Activated T-helper 1 cell treated with anti-CD3 and anti-CD28 coated beads, Interleukin-12 subunit alpha, Interleukin-12 subunit beta, Interleukin-2, Interleukin-4 antibody, amounts not matched to agents 30 ng/mL and 10 ng/mL and 1 ng/mL, durations not matched to agents 14 hours and 24 hours and 36 hours (primary cell): ENCODE measurements around the gene TTC16. TPM values are rescaled to one million over a fixed set of nuclear protein-coding genes. Genes with fewer than 3 reads are reported as not detected.
A peak's percentile ranks its signal among the peaks of the same experiment; 100 is the strongest.

Experiments used
- DNase-seq: peaks from one replicate; pipeline ENCODE4 v3.0.0; 2021; ENCODE audit warnings: low spot score
- H3K27ac Mint-ChIP-seq: one replicate; pipeline ENCODE4 v1.8.0; 2021; ENCODE audit warnings: mild to moderate bottlenecking, mixed read lengths
- H3K27me3 Mint-ChIP-seq: one replicate; pipeline ENCODE4 v1.8.0; 2022; ENCODE audit warnings: mild to moderate bottlenecking, moderate library complexity, mixed read lengths; ENCODE audit not compliant: insufficient read depth
- H3K36me3 Mint-ChIP-seq: one replicate; pipeline ENCODE4 v1.8.0; 2021; ENCODE audit warnings: low read depth, mixed read lengths
- H3K4me1 Mint-ChIP-seq: one replicate; pipeline ENCODE4 v1.8.0; 2021; ENCODE audit warnings: low read depth, mixed read lengths
- H3K4me3 Mint-ChIP-seq: one replicate; pipeline ENCODE4 v1.8.0; 2021; ENCODE audit warnings: mild to moderate bottlenecking, moderate library complexity, mixed read lengths
- H3K9me3 Mint-ChIP-seq: one replicate; pipeline ENCODE4 v1.8.0; 2021; ENCODE audit warnings: mixed read lengths
- intact Hi-C: fragments of 100-400 bp; cut with micrococcal nuclease; formaldehyde crosslinking; loops from one replicate; pipeline ENCODE4 v1.15.1; 2024
- total RNA-seq: library from RNA; stranded (reverse); gene quantifications from 2 replicates; pipeline ENCODE4 v1.2.3, GENCODE V29; 2022

Gene TTC16
- total RNA-seq, 1 donor from 2014 or later, result not detected

DNA sequence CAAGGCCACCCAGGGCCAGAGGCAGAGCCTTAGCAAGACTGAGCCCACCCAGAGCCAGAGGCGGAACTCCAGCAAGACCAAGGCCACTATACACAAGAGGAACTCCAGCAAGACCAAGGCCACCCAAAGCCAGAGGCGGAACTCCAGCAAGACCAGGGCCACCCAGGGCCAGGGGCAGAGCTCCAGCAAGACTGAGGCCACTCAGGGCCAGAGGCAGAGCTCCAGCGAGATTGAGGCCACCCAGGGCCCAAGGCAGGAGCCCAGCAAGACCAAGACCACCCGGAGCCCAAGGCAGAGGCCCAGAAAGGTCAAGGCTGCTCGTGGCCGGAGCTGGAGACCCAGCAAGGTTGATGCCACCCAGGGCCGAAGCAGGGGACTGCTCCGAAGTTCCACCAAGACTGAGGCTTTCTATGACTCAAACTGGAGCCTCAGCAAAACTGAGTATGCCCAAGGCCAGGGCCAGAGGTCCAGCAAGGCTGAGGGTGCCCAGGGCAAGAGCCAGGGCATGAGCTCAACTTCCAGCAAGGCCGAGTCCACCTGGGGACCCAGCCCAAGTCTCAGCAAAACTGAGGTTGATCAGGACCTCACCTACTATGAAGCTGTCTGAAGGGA, 15.0 kb downstream of the TTC16 start:
- Mint-ChIP-seq H3K27ac (no peak overlapping the region), H3K4me1 (peaks cover 15% of the 10 kb centered on the region), H3K36me3 (no peaks in the 10 kb centered on the region), H3K4me3 (no peak overlapping the region), H3K9me3 (no peaks in the 10 kb centered on the region), H3K27me3 (no peaks in the 10 kb centered on the region)
- intact Hi-C loops, result loop anchor here (10.0 kb wide), 1 partner anchor 486 kb away; no protein-coding TSS in a partner anchor
- no peak for DNase-seq

DNA sequence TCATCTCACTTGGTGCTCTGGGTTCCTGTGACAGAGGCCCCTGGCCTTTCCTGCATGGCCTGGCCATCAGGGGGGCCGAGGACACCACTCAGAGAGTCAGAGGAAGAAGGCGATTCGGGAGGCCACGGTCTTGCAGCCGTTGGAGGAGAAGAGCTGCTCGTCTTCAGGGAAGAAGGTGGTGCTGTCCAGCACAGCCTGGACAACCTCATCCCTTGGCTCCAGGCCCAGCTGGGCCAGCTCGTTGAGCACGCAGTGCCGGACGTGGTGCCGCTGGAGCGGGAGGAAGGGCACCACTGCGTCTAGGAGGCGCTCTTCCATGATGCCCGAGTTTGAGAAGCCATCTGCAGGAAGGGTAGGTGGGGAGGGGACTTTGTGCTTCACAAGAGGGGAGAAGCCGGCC, 16.1 kb downstream of the TTC16 start:
- no peak overlapping the region for H3K27ac Mint-ChIP-seq
- no peaks in the 10 kb centered on the region for H3K36me3 Mint-ChIP-seq
- intact Hi-C loops, result loop anchor here (10.0 kb wide), 1 partner anchor 487 kb away; no protein-coding TSS in a partner anchor
- peaks cover 15% of the 10 kb centered on the region for H3K4me1 Mint-ChIP-seq
- no peaks in the 10 kb centered on the region for H3K9me3 Mint-ChIP-seq
- H3K27me3 Mint-ChIP-seq, result no peaks in the 10 kb centered on the region
- no peak for DNase-seq
- H3K4me3 Mint-ChIP-seq, result no peak overlapping the region

DNA sequence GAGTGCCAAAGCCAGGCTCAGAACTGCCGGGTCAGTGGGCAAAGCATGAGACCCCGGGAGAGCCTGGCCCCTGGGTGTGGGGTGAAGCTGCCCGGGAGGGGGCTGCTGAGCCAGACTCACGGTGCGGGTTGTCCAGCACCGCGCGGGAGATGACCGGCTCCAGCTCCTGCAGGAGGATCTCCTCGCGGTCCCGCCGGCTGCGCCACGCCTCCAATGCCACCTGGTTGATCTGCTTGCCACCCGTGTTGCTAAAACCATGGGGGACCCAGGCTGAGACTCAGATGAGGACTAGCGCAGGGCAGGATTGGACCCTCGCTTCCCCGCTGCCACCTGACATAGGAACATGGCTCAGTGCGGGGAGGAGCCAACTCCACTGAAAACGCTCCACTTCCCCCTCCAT, 16.6 kb downstream of the TTC16 start:
- no peaks in the 10 kb centered on the region for H3K9me3 Mint-ChIP-seq
- peaks cover 15% of the 10 kb centered on the region for H3K4me1 Mint-ChIP-seq
- H3K27me3 Mint-ChIP-seq, result no peaks in the 10 kb centered on the region
- peaks cover 3% of the 10 kb centered on the region for H3K36me3 Mint-ChIP-seq
- no peak for DNase-seq
- H3K4me3 Mint-ChIP-seq, result no peak overlapping the region
- intact Hi-C loops, result loop anchor here (10.0 kb wide), 1 partner anchor 488 kb away; no protein-coding TSS in a partner anchor
- no peak overlapping the region for H3K27ac Mint-ChIP-seq

DNA sequence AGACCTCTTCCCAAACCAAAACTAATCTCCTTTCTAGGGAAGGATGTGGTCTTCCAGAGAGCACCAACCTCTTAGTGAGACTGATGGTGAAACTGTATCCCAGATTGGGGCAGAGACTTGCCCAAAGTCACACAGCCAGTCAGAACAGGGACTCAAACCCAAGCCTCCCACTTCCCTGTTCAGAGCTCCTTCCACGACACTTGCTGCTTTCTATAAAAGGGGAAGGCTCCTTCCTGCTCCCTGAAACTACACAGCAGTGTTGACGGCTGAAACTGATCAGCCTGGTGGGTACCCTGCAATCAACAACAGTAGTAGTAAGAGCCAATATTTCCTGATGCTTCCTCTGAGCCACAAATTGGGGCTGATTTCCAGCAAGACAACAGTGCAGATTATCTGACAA, 17.7 kb downstream of the TTC16 start:
- H3K27me3 Mint-ChIP-seq, result no peaks in the 10 kb centered on the region
- no peaks in the 10 kb centered on the region for H3K9me3 Mint-ChIP-seq
- H3K4me1 Mint-ChIP-seq, result peaks cover 15% of the 10 kb centered on the region
- peaks cover 3% of the 10 kb centered on the region for H3K36me3 Mint-ChIP-seq
- DNase-seq, result no peak
- intact Hi-C loops, result loop anchor here (1.0 to 10.0 kb wide), 5 partner anchors 121 to 489 kb away; partner anchors contain the start of gene STXBP1
- H3K27ac Mint-ChIP-seq, result no peak overlapping the region
- H3K4me3 Mint-ChIP-seq, result peak overlapping the region; percentile 78

DNA sequence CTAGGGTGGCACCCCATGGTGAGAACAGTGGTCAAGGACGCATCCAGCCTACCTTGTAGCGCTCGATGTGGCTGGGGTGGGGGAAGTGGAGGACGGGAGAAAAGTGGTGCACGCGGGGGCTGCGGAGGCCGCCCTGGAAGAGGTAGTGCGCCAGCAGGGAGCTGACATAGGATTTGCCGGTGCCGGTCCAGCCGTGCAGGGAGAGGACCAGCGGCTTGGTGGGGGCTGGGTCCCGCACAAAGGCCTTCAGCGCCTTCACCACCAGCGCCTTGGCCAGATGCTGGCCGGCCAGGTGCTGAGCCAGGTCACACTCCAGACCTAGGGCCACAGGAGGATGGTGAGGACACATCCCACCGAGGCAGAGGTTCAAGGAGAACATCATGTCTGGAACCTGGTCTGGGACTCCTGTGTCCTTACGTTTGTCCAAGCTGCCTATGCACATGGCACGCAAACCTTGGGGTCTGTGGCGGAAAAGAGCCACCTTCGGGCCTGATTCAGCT, 18.4 kb downstream of the TTC16 start:
- peaks cover 15% of the 10 kb centered on the region for H3K4me1 Mint-ChIP-seq
- intact Hi-C loops, result loop anchor here (1.0 to 10.0 kb wide), 5 partner anchors 122 to 489 kb away; partner anchors contain the start of gene STXBP1
- H3K27me3 Mint-ChIP-seq, result no peaks in the 10 kb centered on the region
- DNase-seq, result no peak
- peak overlapping the region; percentile 78 for H3K4me3 Mint-ChIP-seq
- peaks cover 8% of the 10 kb centered on the region for H3K36me3 Mint-ChIP-seq
- H3K27ac Mint-ChIP-seq, result peak overlapping the region; percentile 80
- no peaks in the 10 kb centered on the region for H3K9me3 Mint-ChIP-seq

DNA sequence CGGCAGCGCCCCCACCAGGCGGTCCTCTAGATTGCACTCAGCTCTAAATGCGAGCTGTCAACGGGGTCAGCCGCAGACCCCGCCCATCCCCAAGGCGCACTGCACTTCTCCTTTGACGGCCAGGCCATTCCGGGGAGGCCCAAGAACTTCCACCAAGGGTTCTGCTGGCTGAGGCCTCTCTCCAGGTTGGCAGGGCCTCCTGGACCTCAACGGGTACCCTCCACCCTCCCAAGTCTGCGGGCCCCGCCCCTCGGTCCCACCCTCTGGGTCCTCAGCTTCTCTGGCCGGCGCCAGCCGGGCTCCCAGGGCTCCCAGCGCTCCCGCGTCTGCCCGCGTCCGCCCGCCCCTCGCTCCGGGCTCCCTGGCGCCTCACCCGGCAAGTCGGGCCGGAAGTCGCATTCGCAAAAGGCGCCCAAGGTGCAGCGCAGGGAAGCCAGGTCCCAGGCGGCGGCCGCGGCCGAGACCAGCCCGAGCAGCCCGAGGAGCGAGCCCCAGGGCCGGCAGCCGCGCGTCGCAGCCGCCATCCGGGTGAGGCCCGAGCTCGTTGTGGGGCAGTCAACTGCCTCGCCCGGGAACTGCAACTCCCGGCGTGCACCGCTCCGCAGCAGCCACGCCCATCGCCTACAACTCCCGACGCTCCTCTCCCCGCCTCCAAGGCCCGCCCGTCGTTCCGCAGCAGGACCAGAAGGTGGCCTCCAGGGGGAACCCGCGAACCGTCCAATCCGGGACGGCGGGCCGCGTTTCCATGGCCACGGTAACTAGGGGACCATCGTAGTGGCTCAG, 19.1 kb downstream of the TTC16 start, which contains the start of gene TOR2A:
Gene TOR2A, minus strand, starts transcription at position 548 of the 783 bp plus-strand sequence. Its CDS starts 24 bp downstream, at position 524.
- intact Hi-C loops, result loop anchor here (1.0 to 10.0 kb wide), 16 partner anchors 20 to 490 kb away; partner anchors contain the start of genes FPGS, LRSAM1, NAIF1 and PTRH1
- Mint-ChIP-seq H3K27ac (peak within 1 kb of the TSS; percentile 96), H3K27me3 (no peaks in the 10 kb centered on the region), H3K36me3 (peaks cover 9% of the 10 kb centered on the region), H3K4me3 (peak within 1 kb of the TSS; percentile 89), H3K4me1 (peaks cover 15% of the 10 kb centered on the region), H3K9me3 (no peaks in the 10 kb centered on the region)
- DNase-seq, result peak; percentile 98

DNA sequence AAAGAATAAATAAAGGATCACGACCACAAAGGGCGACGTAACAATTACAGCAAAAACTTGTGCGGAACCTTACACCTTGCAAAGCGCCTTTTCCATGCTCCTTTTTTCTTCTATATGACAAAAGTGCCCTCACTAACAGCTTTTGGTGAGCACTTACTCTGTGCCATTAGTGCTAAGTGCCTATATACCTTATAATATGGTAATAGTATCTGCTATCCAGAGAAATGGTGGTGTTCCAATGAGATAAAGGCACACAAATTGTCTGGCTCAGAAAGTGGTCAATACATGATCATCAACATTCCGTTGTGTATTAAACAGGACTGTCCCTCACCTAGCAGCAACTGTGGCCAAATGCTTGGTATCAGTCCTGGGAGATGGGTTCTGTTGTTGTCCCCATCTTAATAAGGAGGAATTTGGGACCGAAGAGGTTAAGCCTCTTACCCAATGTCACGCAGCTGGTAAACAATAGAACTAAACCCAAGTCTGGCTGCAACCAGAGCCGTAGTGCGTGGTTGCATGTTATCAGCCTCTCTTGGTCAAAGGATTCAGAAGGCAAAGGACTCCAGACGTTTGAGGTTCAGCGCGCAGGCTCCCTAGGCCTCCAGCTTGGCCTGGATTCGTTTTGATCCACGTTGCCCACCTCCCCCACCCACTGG, 19.8 kb downstream of the TTC16 start:
- Mint-ChIP-seq H3K4me3 (peak overlapping the region; percentile 89), H3K27ac (peak overlapping the region; percentile 96), H3K36me3 (peaks cover 9% of the 10 kb centered on the region), H3K4me1 (peaks cover 15% of the 10 kb centered on the region), H3K9me3 (no peaks in the 10 kb centered on the region), H3K27me3 (no peaks in the 10 kb centered on the region)
- no peak for DNase-seq
- intact Hi-C loops, result loop anchor here (1.0 to 10.0 kb wide), 12 partner anchors 20 to 491 kb away; partner anchors contain the start of genes FPGS, LRSAM1, NAIF1 and PTRH1

DNA sequence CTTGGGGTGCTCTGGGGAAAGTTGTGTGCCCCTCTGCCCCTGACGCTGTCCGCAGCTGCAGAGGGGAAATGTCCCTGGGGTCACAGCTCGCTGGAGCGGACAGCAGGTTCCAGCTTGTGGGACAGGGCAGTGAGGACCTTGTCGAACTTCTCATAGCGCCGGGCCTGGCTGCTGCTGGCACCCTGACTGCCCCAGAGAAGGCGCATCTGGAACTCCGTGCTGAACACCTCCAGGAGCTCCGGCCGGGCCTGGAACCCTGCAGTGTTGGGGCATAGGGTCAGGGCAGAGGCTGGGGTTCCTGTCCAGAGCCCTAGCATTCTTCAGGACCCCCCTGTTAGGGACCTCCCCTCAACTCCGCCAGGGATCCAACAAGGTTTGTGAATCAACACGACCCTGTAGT, 22.8 kb downstream of the TTC16 start:
- no peak overlapping the region for H3K27ac Mint-ChIP-seq

DNA sequence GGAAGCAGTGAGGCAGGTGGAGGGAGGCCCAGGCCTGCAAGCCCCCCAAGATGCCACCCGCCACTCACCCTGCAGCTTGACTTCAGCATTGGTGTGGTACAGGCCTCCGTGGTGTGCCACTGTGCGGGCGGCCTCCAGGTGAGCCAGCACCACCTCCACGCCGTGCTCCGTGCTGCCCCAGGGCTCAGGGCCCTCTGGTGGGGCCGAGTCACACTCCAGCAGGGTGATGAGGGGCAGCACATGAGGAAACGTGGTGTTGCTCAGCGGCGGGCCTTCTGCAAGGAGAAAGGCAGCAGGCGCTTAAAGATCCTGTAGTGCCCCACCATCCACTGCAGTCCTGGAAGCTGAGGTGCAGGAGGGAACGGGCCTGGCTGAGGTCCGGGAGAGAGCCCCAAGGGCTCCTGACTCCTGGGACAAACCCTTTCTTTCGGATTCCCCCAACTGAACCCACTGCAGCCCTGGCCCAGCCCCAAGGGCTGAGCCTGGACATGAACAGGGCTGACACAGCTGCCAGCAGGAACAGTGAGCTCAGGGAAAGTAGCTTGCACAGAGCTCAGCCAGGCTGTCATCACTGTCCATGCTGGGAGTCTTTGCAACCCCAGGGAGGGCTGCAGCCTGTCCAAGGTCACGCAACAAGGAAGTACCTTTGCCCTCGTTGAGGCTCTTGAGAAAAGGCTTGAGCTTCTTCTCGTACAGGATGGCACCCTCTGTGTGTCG, 23.9 kb downstream of the TTC16 start:
- intact Hi-C loops, result loop anchor here (10.0 kb wide), 1 partner anchor 495 kb away; no protein-coding TSS in a partner anchor
- Mint-ChIP-seq H3K4me1 (peaks cover 6% of the 10 kb centered on the region), H3K27ac (no peak overlapping the region), H3K9me3 (no peaks in the 10 kb centered on the region), H3K36me3 (peaks cover 18% of the 10 kb centered on the region), H3K27me3 (no peaks in the 10 kb centered on the region), H3K4me3 (no peak overlapping the region)
- no peak for DNase-seq

More for the DNA sequence above, 22.8 kb downstream of the TTC16 start:
- DNase-seq, result no peak
- Mint-ChIP-seq H3K9me3 (no peaks in the 10 kb centered on the region), H3K27me3 (no peaks in the 10 kb centered on the region), H3K36me3 (peaks cover 18% of the 10 kb centered on the region), H3K4me1 (peaks cover 13% of the 10 kb centered on the region), H3K4me3 (no peak overlapping the region)
- intact Hi-C loops, result loop anchor here (10.0 kb wide), 1 partner anchor 494 kb away; no protein-coding TSS in a partner anchor

DNA sequence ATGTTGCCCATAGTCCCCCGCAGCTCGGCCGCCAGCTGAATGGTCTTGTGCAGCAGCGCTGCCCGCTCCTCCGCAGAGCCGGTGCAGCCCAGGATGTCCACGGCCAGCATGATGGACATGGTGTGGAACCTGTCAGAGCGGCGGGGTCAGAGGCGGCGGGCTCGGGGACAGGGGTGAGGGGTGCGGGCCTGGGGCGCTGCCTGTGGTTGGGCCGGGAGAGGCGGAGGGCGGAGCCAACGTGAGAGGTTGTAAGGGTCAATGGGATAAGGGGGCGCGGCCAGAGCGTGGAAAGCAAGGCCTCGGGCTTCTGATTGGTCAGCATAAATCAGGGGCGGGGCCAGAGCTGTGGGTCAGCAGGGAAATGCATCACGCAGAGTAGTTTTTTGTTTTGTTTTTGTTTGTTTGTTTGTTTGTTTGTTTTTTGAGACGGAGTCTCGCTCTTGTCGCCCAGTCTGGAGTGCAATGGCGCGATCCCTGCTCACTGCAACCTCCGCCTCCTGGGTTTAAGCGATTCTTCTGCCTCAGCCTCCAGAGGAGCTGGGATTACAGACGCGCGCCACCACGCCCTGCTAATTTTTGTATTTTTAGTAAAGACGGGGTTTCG, 26.1 kb downstream of the TTC16 start:
- Mint-ChIP-seq H3K36me3 (peaks cover 26% of the 10 kb centered on the region), H3K9me3 (no peaks in the 10 kb centered on the region), H3K4me1 (no peaks in the 10 kb centered on the region), H3K27me3 (no peaks in the 10 kb centered on the region), H3K4me3 (no peak overlapping the region), H3K27ac (no peak overlapping the region)
- DNase-seq, result no peak
- intact Hi-C loops, result no loop called here

DNA sequence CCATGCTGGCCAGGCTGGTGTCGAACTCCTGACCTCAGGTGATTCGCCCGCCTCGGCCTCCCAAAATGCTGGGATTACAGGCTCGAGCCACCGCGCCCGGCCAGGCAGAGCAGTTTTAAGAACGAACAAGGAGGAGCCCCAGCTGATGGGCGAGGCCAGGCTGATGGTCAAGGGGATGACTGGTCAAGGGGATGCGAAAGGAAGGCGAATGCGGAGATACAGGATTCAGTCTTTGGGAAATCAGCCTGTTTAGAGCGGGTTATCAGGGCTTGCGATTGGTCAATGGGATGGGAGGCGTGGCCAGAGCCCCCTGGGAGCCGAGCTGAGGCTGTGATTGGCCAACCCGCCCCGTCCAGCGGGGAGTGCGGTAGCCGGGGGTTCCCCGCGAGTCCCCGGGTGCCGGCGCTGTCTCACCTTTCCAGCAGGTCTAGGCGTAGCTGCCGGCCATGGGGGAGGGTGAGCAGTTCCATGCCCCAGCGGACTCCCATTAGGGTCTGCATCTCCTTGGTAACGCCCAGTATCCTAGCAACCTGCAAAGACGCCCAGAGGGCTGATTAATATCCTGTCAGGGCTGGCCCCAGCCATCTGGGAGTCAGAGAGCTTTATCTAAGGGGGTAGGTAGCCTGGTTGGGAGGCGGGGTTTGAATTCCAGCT, 26.7 kb downstream of the TTC16 start:
- no peaks in the 10 kb centered on the region for H3K4me1 Mint-ChIP-seq
- intact Hi-C loops, result no loop called here
- no peaks in the 10 kb centered on the region for H3K27me3 Mint-ChIP-seq
- no peak for DNase-seq
- peaks cover 26% of the 10 kb centered on the region for H3K36me3 Mint-ChIP-seq
- no peaks in the 10 kb centered on the region for H3K9me3 Mint-ChIP-seq
- no peak overlapping the region for H3K27ac Mint-ChIP-seq
- H3K4me3 Mint-ChIP-seq, result no peak overlapping the region
